Measurements from ENCODE around the gene GLI3.

- TF ChIP-seq CHD4 (IDR thresholded peaks at IDR 0.05; ENCODE audit: borderline replicate concordance) (no peak), RAD21 (conservative IDR thresholded peaks at IDR 0.05 in 1 of 2, IDR thresholded peaks at IDR 0.05 in 1 of 2) (no peak), ELK1 (IDR thresholded peaks at IDR 0.05; ENCODE audit: low read depth, low read length) (no peak), MAZ (IDR thresholded peaks at IDR 0.05; ENCODE audit: borderline replicate concordance, low read depth, low read length) (no peak), NFE2L2 (conservative IDR thresholded peaks at IDR 0.05; ENCODE audit: low read length) (no peak), CTCF (IDR thresholded peaks at IDR 0.05) (no peak), MYC (IDR thresholded peaks at IDR 0.05; ENCODE audit: borderline replicate concordance, low read length) (no peak), MAX (IDR thresholded peaks at IDR 0.05) (no peak), HEYL (CRISPR knock-in tag; IDR thresholded peaks at IDR 0.05) (no peak), RCOR1 (IDR thresholded peaks at IDR 0.05; ENCODE audit: low read depth, low read length) (no peak), CEBPB (IDR thresholded peaks at IDR 0.05) (no peak)
Measured at GRCh38 chr7:42138691-42139090, 98.3 kb downstream of the GLI3 start.
